ENCODE results near the gene LAYN. TPM values are rescaled to one million over a fixed set of nuclear protein-coding genes. Genes with fewer than 3 reads are reported as not detected.

The LAYN gene
- total and polyA plus RNA-seq, 7 donors, result 0.60 to 12.6 (median 8.0) TPM

- H3K9me3 ChIP-seq, result no peaks in the 10 kb centered on the region
- H3K27me3 ChIP-seq (ENCODE audit: insufficient read depth in 3 of 3, low read length in 2 of 3), result no peaks in the 10 kb centered on the region
- no peaks in the 10 kb centered on the region for H3K36me3 ChIP-seq (ENCODE audit: insufficient read depth in 1 of 2, low read depth in 1 of 2)
- no peaks in the 10 kb centered on the region for H3K4me1 ChIP-seq
- no peak overlapping the region for H3K27ac ChIP-seq
- 81 to 90% (median 89%) methylated on average over 1 of the region's 1 CpG for WGBS, 3 donors
- ATAC-seq (no peak), DNase-seq (no peak)
- intact Hi-C loops (cut with DNase I), result no loop called here
- H3K4me3 ChIP-seq, result no peak overlapping the region
- TF ChIP-seq CTCF (IDR thresholded peaks at IDR 0.05), result no peak
Observed at GRCh38 chr11:111526501-111526900, 14.0 kb upstream of the LAYN start.

- Histone ChIP-seq H3K4me3 (no peak overlapping the region), H3K36me3 (ENCODE audit: insufficient read depth in 1 of 2, low read depth in 1 of 2) (no peaks in the 10 kb centered on the region), H3K27ac (no peak overlapping the region), H3K27me3 (ENCODE audit: insufficient read depth in 3 of 3, low read length in 2 of 3) (no peaks in the 10 kb centered on the region), H3K4me1 (no peaks in the 10 kb centered on the region), H3K9me3 (no peaks in the 10 kb centered on the region)
- DNase-seq, result no peak
- intact Hi-C loops (cut with DNase I), result no loop called here
- 90 to 94% (median 93%) methylated on average over 1 of the region's 1 CpG for WGBS, 3 donors
- no peak for ATAC-seq
- TF ChIP-seq CTCF (IDR thresholded peaks at IDR 0.05), result no peak
Observed at GRCh38 chr11:111527279-111527678, 13.2 kb upstream of the LAYN start.

- no peak for ATAC-seq
- Histone ChIP-seq H3K27me3 (ENCODE audit: insufficient read depth in 3 of 3, low read length in 2 of 3) (no peaks in the 10 kb centered on the region), H3K36me3 (ENCODE audit: insufficient read depth in 1 of 2, low read depth in 1 of 2) (no peaks in the 10 kb centered on the region), H3K4me1 (no peaks in the 10 kb centered on the region), H3K4me3 (no peak overlapping the region), H3K27ac (no peak overlapping the region), H3K9me3 (no peaks in the 10 kb centered on the region)
- WGBS, 3 donors, result 48 to 61% (median 59%) methylated on average over 1 of the region's 1 CpG
- DNase-seq, result no peak
- intact Hi-C loops (cut with DNase I), result no loop called here
- TF ChIP-seq CTCF (IDR thresholded peaks at IDR 0.05), result no peak
Observed at GRCh38 chr11:111528557-111528956, 12.0 kb upstream of the LAYN start.

GRCh38 chr11:111530091-111530490, 10.4 kb upstream of the LAYN start:
- Histone ChIP-seq H3K4me3 (no peak overlapping the region), H3K27me3 (ENCODE audit: insufficient read depth in 3 of 3, low read length in 2 of 3) (no peaks in the 10 kb centered on the region), H3K27ac (no peak overlapping the region), H3K36me3 (ENCODE audit: insufficient read depth in 1 of 2, low read depth in 1 of 2) (no peaks in the 10 kb centered on the region), H3K9me3 (no peaks in the 10 kb centered on the region), H3K4me1 (no peaks in the 10 kb centered on the region)
- TF ChIP-seq CTCF (IDR thresholded peaks at IDR 0.05), result no peak
- DNase-seq (no peak), ATAC-seq (no peak)
- intact Hi-C loops (cut with DNase I), result no loop called here
- WGBS, 3 donors, result 78 to 86% (median 83%) methylated on average over 3 of the region's 3 CpGs

GRCh38 chr11:111531136-111531535, 9.4 kb upstream of the LAYN start:
- Histone ChIP-seq H3K27ac (no peak overlapping the region), H3K4me1 (no peaks in the 10 kb centered on the region), H3K9me3 (no peaks in the 10 kb centered on the region), H3K36me3 (ENCODE audit: insufficient read depth in 1 of 2, low read depth in 1 of 2) (no peaks in the 10 kb centered on the region), H3K4me3 (no peak overlapping the region), H3K27me3 (ENCODE audit: insufficient read depth in 3 of 3, low read length in 2 of 3) (no peaks in the 10 kb centered on the region)
- ATAC-seq, result no peak
- no peak for TF ChIP-seq CTCF (IDR thresholded peaks at IDR 0.05)
- no peak for DNase-seq
- intact Hi-C loops (cut with DNase I), result no loop called here

Data from psoas muscle (tissue), 8 donors.